Measurements from ENCODE around the gene TRIM9. TPM values are rescaled to one million over a fixed set of nuclear protein-coding genes. Genes with fewer than 3 reads are reported as not detected.
"Not testable (repeated sequence)": the region's sequence is repeated elsewhere in the genome, so short reads cannot be mapped to it uniquely, and the experiment has no call there.

TRIM9 gene
- total RNA-seq, 2 donors from 2014 or later, result 1.4 to 2.4 TPM

DNA sequence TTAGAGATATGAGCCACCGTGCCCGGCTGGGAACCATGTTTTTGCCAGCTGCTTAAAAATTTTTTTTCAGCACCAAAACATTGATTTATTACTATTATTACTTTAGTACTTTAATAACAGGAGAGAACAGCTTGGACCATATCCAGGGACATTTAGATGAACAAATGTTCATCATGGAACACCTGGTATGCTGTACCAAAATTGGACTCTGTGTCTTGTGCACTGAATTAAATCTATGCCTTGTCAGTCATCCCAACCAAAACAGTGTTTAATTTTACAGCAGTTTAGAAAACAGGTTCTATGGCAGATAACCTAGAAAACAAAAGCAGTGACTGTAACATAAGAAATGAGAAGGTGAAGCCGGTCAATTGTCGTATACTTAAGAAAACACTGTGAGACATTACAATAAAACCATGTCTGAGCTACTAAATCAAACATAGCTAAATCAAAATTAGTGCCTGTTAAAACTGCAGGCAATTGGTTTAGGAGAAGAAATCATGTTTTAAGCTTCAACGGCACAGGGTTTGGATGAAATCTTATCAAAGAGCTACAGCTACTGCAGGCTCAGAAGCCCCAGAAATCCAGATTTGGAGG is 92.4 kb downstream of the TRIM9 start:
- no peak overlapping the region for H3K27ac Mint-ChIP-seq
- ATAC-seq (replicated peaks in 1 of 2) (no peak), DNase-seq (no peak)
- H3K36me3 Mint-ChIP-seq (ENCODE audit: insufficient read depth in 2 of 2), result no peaks in the 10 kb centered on the region
- no peaks in the 10 kb centered on the region for H3K9me3 Mint-ChIP-seq
- H3K27me3 Mint-ChIP-seq (ENCODE audit: low read depth), result peaks cover 4% of the 10 kb centered on the region
- no peaks in the 10 kb centered on the region for H3K4me1 Mint-ChIP-seq (ENCODE audit: low read depth)
- no peak overlapping the region for H3K4me3 Mint-ChIP-seq

DNA sequence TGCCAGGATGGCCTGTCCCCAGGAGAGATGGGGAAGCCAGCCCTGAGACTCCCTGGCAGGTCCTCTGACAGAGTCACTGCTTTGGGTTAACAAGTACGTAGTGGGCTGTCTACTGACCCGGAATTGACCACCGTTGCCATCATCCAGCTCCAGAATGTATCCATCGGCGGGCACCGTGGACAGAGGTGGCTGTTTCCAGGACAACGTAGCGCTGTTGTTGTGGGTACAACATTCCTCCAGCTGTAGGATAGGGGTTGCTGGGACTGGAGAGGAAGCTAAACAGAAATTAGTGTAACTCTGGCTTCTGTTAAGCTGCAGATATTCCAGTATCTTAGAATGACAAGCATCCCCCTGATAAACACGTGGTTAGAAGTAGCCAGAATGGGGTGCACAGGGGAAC is 94.3 kb downstream of the TRIM9 start:
- H3K27ac Mint-ChIP-seq, result no peak overlapping the region

DNA sequence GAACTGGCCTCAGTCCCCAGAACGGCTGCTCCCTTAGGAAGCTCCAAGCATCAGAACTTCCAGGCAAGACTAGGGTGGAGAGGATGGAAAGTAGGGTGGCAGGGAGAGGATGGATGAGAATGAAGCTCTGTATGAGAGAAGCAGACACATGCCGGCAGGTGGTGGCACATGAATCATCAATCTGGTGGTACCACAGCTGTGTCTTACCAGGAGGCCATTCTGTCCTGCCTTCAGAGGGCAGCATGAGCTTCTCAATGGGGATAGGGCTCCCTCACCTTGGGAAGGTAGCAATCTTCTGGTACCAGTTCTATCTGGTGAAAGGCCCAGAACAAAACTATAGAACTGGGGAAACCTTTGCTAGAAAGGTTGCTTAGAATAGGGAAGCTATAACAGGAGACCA is 95.2 kb downstream of the TRIM9 start:
- Mint-ChIP-seq H3K27me3 (ENCODE audit: low read depth) (peaks cover 4% of the 10 kb centered on the region), H3K4me1 (ENCODE audit: low read depth) (no peaks in the 10 kb centered on the region), H3K27ac (no peak overlapping the region), H3K4me3 (no peak overlapping the region), H3K9me3 (no peaks in the 10 kb centered on the region), H3K36me3 (ENCODE audit: insufficient read depth in 2 of 2) (no peaks in the 10 kb centered on the region)
- ATAC-seq (replicated peaks in 1 of 2) (no peak), DNase-seq (no peak)

More for the DNA sequence above, 94.3 kb downstream of the TRIM9 start:
- Mint-ChIP-seq H3K36me3 (ENCODE audit: insufficient read depth in 2 of 2) (no peaks in the 10 kb centered on the region), H3K27me3 (ENCODE audit: low read depth) (peaks cover 4% of the 10 kb centered on the region), H3K4me1 (ENCODE audit: low read depth) (no peaks in the 10 kb centered on the region), H3K4me3 (no peak overlapping the region), H3K9me3 (no peaks in the 10 kb centered on the region)
- ATAC-seq (replicated peaks in 1 of 2) (no peak), DNase-seq (no peak)

DNA sequence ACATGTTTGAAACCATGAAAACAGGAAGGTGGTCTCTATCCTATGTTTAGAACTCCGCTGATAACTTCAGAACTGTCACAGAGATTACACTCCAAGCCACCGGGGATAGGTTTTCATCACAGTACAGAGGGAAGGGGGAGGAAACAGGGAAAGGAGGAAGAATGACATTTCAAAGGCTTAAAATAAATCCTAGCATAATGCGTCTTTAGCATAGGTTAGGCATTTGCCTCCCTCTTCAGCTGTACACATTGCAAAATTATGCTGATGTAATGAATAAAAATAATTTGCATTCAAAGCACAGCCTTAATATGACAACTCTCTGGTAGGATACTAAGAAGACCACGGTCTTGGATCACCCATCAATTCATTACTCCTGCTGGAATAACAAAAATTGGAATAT is 96.3 kb downstream of the TRIM9 start:
- no peaks in the 10 kb centered on the region for H3K36me3 Mint-ChIP-seq (ENCODE audit: insufficient read depth in 2 of 2)

DNA sequence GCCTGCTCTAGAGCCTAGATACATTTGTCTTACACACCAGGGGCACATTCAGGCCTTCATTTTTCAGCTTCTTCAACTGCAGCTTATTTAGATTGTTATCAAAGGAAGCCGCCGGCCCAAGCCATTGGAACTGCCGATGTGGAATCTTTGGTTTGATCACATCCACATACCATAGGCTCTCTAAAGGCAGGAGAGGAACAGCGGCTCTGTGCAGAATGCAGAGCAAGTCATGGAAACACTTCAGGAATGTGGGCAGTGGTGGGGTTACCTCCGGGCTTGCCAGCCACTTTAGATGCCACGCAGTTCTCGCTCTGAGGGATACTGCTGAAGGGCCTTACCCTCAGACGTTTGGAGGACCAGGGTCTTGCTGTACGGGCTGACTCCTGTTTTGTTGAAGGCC is 97.2 kb downstream of the TRIM9 start:
- Mint-ChIP-seq H3K27me3 (ENCODE audit: low read depth) (peaks cover 3% of the 10 kb centered on the region), H3K27ac (no peak overlapping the region), H3K4me3 (no peak overlapping the region), H3K36me3 (ENCODE audit: insufficient read depth in 2 of 2) (no peaks in the 10 kb centered on the region), H3K4me1 (ENCODE audit: low read depth) (no peaks in the 10 kb centered on the region), H3K9me3 (no peaks in the 10 kb centered on the region)
- ATAC-seq (replicated peaks in 1 of 2), result no peak
- DNase-seq, result no peak

More for the DNA sequence above, 96.3 kb downstream of the TRIM9 start:
- ATAC-seq (replicated peaks in 1 of 2), result no peak
- H3K9me3 Mint-ChIP-seq, result no peaks in the 10 kb centered on the region
- H3K27me3 Mint-ChIP-seq (ENCODE audit: low read depth), result peaks cover 4% of the 10 kb centered on the region
- DNase-seq, result no peak
- no peak overlapping the region for H3K4me3 Mint-ChIP-seq
- no peak overlapping the region for H3K27ac Mint-ChIP-seq
- no peaks in the 10 kb centered on the region for H3K4me1 Mint-ChIP-seq (ENCODE audit: low read depth)

DNA sequence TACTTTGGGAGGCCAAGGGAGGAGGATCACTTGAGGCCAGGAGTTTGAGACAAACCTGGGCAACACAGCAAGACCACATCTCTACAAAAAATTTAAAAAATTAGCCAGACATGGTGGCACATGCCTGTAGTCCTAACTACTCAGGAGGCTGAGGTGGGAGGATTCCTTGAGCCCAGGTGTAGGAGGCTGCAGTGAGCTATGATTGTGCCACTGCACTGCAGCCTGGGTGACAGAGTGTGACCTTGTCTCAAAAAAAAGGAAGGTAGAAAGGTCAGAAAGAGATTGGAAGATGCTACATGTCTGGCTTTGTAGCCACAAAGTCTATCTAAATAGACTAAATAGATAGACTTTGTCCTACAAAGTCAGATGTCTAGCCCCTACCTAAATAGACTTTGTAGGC is 100.7 kb downstream of the TRIM9 start:
- not testable (repeated sequence) for H3K36me3 Mint-ChIP-seq (ENCODE audit: insufficient read depth in 2 of 2); H3K27me3 Mint-ChIP-seq (ENCODE audit: low read depth); DNase-seq; ATAC-seq (replicated peaks in 1 of 2); H3K4me1 Mint-ChIP-seq (ENCODE audit: low read depth); H3K4me3 Mint-ChIP-seq; H3K27ac Mint-ChIP-seq; H3K9me3 Mint-ChIP-seq

DNA sequence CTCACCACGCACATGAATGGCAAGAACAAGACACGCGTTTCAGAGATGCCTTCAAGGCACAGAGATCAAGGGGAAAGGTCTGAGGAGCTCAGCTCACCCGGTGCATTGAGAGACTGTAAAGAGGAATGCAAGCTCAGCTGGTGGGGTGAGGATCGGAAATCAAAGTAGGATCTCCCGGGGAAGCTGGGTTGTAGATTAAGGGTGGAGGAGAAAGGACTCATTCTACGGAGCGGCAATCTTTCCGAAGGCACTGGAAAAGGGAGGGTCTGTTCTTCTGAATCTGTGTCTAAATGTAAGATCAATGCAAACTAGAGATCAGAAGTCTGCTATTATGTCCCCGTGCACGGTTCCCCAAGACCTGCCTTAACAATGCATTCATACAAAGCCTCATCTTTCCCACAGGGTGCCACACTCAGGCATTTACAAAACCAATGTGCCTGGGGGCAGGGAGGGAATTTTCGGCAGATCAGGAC is 109.0 kb downstream of the TRIM9 start:
- Mint-ChIP-seq H3K4me1 (ENCODE audit: low read depth) (no peaks in the 10 kb centered on the region), H3K27ac (no peak overlapping the region), H3K36me3 (ENCODE audit: insufficient read depth in 2 of 2) (no peaks in the 10 kb centered on the region), H3K9me3 (no peaks in the 10 kb centered on the region), H3K4me3 (no peak overlapping the region), H3K27me3 (ENCODE audit: low read depth) (no peaks in the 10 kb centered on the region)
- ATAC-seq (replicated peaks in 1 of 2) (no peak), DNase-seq (no peak)

DNA sequence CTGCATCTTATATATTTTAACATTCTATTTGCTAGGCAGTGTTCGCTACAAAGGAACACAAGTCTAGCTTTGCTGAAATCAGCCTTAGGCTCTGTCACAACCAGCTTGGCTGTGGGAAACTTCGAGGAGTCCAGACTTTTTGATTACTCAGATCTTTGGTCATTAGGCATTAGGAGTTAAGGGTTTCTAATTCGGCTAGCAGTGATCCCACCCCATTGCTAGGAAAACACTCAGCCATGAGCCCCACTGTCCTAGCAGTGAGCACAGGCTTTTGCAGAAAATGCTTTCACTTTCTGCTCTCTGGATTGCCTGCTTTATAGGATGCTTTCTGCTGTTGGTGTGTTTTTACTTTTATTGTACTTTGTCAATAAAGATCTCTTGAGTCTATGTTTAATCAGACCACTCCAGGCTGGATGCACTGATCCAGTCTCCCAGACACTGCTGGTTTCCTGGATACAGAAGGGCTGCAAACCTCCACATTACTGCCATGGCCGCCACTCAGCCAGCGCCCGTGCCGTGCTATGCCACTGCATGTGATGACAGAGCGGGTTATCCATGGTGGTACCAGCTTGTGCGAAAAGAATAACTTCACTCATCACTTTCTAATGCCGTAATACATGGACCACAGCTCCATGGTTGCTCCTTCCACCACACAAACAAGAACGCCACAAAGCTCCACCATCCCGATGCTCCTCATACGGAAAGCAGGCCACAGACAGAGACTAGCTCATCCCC is 109.6 kb downstream of the TRIM9 start:
- H3K4me3 Mint-ChIP-seq, result no peak overlapping the region
- no peaks in the 10 kb centered on the region for H3K27me3 Mint-ChIP-seq (ENCODE audit: low read depth)
- H3K9me3 Mint-ChIP-seq, result no peaks in the 10 kb centered on the region
- DNase-seq, result no peak
- H3K36me3 Mint-ChIP-seq (ENCODE audit: insufficient read depth in 2 of 2), result no peaks in the 10 kb centered on the region
- ATAC-seq (replicated peaks in 1 of 2), result no peak
- no peak overlapping the region for H3K27ac Mint-ChIP-seq
- H3K4me1 Mint-ChIP-seq (ENCODE audit: low read depth), result no peaks in the 10 kb centered on the region

DNA sequence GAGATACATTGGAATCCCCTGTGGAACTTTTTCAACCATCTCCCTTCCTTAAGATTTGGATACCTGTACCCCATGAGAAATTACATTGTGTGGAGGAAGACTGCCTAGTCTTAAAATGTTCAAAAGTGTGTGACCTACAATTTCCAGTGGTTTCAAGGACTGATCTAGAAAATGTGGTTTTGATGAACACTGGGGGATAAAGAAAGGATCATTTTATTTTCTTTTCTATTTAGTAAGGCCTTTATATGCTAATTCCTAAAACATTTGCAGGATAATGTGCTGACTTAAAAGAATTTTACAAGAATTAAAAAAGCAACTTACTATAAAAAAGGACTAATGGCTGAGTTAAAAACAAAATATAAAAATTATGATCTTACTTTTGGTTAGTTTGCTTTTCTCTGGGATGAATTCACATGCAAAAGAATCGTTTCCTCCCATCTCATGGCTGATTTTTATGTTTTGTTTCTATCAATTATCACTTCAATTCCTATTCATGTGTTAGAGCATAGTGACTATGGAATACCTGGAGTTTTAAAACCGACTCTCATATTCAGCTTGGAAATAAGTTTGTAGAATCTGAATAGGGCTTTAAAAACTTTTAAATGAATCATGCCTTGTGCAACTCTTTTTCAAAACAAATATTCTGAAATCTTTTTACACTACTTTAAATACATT is 110.7 kb downstream of the TRIM9 start:
- no peaks in the 10 kb centered on the region for H3K36me3 Mint-ChIP-seq (ENCODE audit: insufficient read depth in 2 of 2)
- DNase-seq, result no peak
- no peaks in the 10 kb centered on the region for H3K27me3 Mint-ChIP-seq (ENCODE audit: low read depth)
- H3K4me1 Mint-ChIP-seq (ENCODE audit: low read depth), result no peaks in the 10 kb centered on the region
- H3K9me3 Mint-ChIP-seq, result no peaks in the 10 kb centered on the region
- H3K27ac Mint-ChIP-seq, result no peak overlapping the region
- H3K4me3 Mint-ChIP-seq, result no peak overlapping the region
- ATAC-seq (replicated peaks in 1 of 2), result no peak

DNA sequence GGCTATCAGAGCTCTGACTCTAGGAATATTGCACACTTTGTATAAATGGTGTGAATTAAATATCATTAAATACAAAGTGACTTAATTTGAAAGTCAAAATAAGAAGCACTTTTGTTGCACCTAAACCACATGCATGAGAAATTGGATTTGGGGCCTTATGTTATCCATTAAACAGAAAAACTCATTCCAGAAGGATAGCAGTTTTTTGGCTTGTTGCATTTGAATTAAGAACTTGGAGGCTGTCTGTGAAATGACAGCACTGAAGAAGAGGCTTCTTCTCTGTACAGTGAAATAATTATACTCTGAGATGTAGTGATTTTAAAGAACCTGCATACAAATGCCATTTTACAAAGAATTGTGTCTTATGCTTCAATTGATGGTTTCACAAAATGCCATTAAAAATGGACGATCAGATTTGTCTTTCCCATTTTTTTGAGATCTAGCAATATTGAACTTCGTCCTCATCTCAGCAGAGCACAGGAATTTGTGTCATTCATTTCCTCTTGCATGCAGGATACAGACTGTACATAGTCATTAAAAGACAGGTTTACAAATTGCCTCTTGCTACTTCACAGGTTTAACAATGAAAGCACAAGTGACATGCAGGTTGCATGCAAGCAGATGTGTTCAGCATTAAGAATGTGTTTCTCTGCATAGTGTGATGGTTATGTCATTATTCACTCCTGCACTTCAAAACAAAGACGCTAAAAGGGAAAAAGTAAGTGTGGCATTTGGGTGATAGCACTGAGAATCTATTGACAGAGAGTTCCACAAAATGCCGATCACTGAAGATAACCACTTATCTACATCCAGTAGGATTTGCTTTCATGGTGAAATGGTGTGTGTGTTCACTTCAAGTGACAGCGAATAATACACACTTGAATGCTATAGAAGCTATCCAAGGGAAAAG is 114.7 kb downstream of the TRIM9 start:
- Mint-ChIP-seq H3K4me3 (no peak overlapping the region), H3K9me3 (no peaks in the 10 kb centered on the region), H3K36me3 (ENCODE audit: insufficient read depth in 2 of 2) (no peaks in the 10 kb centered on the region), H3K4me1 (ENCODE audit: low read depth) (no peaks in the 10 kb centered on the region), H3K27me3 (ENCODE audit: low read depth) (no peaks in the 10 kb centered on the region), H3K27ac (no peak overlapping the region)
- no peak for DNase-seq
- ATAC-seq (replicated peaks in 1 of 2), result no peak

DNA sequence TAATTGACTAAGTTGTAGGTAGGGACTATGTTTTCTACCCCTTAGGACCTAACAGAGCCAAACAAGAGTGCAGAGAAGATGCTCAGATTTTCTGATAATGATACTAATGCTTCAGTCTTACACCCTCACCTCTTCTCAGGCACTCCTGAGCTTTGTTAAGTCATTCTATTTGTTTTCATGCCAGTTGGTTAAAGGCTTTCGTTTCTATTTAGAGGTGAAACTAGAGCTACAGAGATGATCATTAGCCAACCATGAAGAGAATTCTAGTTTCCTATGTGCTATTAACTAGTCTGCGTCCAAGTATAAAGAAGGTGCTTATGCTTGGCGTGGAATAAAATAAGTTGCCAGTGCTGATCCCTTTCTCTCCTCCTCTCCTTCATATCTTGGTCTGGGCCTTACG is 116.0 kb downstream of the TRIM9 start:
- H3K36me3 Mint-ChIP-seq (ENCODE audit: insufficient read depth in 2 of 2), result no peaks in the 10 kb centered on the region
- no peak for ATAC-seq (replicated peaks in 1 of 2)
- no peak for DNase-seq
- H3K27ac Mint-ChIP-seq, result no peak overlapping the region
- no peaks in the 10 kb centered on the region for H3K9me3 Mint-ChIP-seq
- no peak overlapping the region for H3K4me3 Mint-ChIP-seq
- no peaks in the 10 kb centered on the region for H3K4me1 Mint-ChIP-seq (ENCODE audit: low read depth)
- H3K27me3 Mint-ChIP-seq (ENCODE audit: low read depth), result no peaks in the 10 kb centered on the region

DNA sequence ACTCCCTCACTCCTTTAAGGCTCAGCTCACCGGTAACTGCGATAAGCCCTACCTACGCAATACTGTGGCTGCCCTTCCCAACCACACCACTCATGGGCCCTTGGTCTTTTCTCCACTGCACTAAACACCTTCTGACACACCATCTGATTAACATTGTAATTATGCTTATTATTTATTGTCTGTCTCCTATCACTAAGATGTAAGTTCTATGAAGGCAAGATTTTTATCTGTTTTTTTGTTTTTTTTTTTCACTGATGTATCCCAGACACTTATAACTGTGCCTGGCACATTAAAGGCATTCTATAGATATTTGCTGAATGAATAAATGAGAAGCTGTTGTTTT is 116.4 kb downstream of the TRIM9 start:
- H3K4me3 Mint-ChIP-seq, result no peak overlapping the region
- no peak for ATAC-seq (replicated peaks in 1 of 2)
- H3K27me3 Mint-ChIP-seq (ENCODE audit: low read depth), result no peaks in the 10 kb centered on the region
- DNase-seq, result no peak
- H3K9me3 Mint-ChIP-seq, result no peaks in the 10 kb centered on the region
- no peaks in the 10 kb centered on the region for H3K36me3 Mint-ChIP-seq (ENCODE audit: insufficient read depth in 2 of 2)
- no peaks in the 10 kb centered on the region for H3K4me1 Mint-ChIP-seq (ENCODE audit: low read depth)
- H3K27ac Mint-ChIP-seq, result no peak overlapping the region

Measured in activated T-cell treated with anti-CD3 and anti-CD28 coated beads, Interleukin-2, amount 50 U/mL, for 72 hours (primary cell).